Omental fat pad (tissue), 4 donors: ENCODE measurements around the gene SOX8. TPM values are rescaled to one million over a fixed set of nuclear protein-coding genes. Genes with fewer than 3 reads are reported as not detected.

Experiments
- ATAC-seq: fragments of 150-250 bp; one replicate; pipeline ENCODE4 v1.9.1; 2016; ENCODE audit warnings: mild to moderate bottlenecking, moderate library complexity; ENCODE audit not compliant: low FRiP score
- DNase-seq: peaks from one replicate; pipeline ENCODE4 v3.0.0-alpha.2; 2019; ENCODE audit warnings: low spot score
- CTCF ChIP-seq, 3 donors: fragments of 450-650 bp; IDR thresholded peaks; one replicate each; pipeline ENCODE4 v1.5.1; 2016 to 2017; ENCODE audit warnings: antibody characterized with exemption in 3 of 3, mild to moderate bottlenecking in 3 of 3, moderate library complexity in 2 of 3
- total RNA-seq, 4 donors: library from RNA; depleted of rRNA; stranded (reverse); fragments of >200 nt; gene quantifications; one replicate each; pipeline ENCODE4 v1.1.0, GENCODE V29; 2016

The SOX8 gene
- total RNA-seq, 4 donors from 2014 or later, result 0.19 to 2.9 (median 1.2) TPM

GRCh38 chr16:1006781-1007180 is 25.2 kb downstream of the SOX8 start:
- TF ChIP-seq CTCF (IDR thresholded peaks at IDR 0.05), result no peak
- no peak for ATAC-seq
- DNase-seq, result no peak

GRCh38 chr16:1007284-1007850 is 25.8 kb downstream of the SOX8 start:
- no peak for TF ChIP-seq CTCF (IDR thresholded peaks at IDR 0.05)
- ATAC-seq, result no peak
- DNase-seq, result no peak

- ATAC-seq (no peak), DNase-seq (no peak)
- TF ChIP-seq CTCF (IDR thresholded peaks at IDR 0.05), result no peak
These were observed 26.5 kb downstream of the SOX8 start for GRCh38 chr16:1008085-1008484.

GRCh38 chr16:1009358-1010150 is 28.0 kb downstream of the SOX8 start:
- TF ChIP-seq CTCF (IDR thresholded peaks at IDR 0.05), result no peak
- ATAC-seq, result no peak
- no peak for DNase-seq

- TF ChIP-seq CTCF (IDR thresholded peaks at IDR 0.05), result no peak
- no peak for DNase-seq
- ATAC-seq, result no peak
These were observed 28.7 kb downstream of the SOX8 start for GRCh38 chr16:1010251-1010650.

GRCh38 chr16:1010815-1011214 is 29.2 kb downstream of the SOX8 start:
- no peak for TF ChIP-seq CTCF (IDR thresholded peaks at IDR 0.05)
- no peak for ATAC-seq
- no peak for DNase-seq
